Trophoblast cell (in vitro differentiated cells and primary cell): ENCODE measurements around the gene PRMT1.
"Not testable (repeated sequence)": the region's sequence is repeated elsewhere in the genome, so short reads cannot be mapped to it uniquely, and the experiment has no call there.

ENCODE experiments used
- DNase-seq, 2 donors: peaks; one replicate each; pipeline ENCODE4 v3.0.0-alpha.2; 2016
- H2AFZ ChIP-seq: 2 replicates; pipeline ENCODE4 v1.6.1; 2013; ENCODE audit warnings: low read length, moderate library complexity, mild to moderate bottlenecking; ENCODE audit not compliant: insufficient read depth, poor library complexity
- H2AK5ac ChIP-seq: 2 replicates; pipeline ENCODE4 v1.6.1; 2013; ENCODE audit warnings: mild to moderate bottlenecking, low read length
- H2BK120ac ChIP-seq: 2 replicates; pipeline ENCODE4 v1.6.1; 2013; ENCODE audit warnings: low read length, mild to moderate bottlenecking, moderate library complexity; ENCODE audit not compliant: insufficient read depth, poor library complexity
- H2BK12ac ChIP-seq: 2 replicates; pipeline ENCODE4 v1.6.1; 2013; ENCODE audit warnings: mild to moderate bottlenecking, low read length, moderate library complexity
- H2BK5ac ChIP-seq: 2 replicates; pipeline ENCODE4 v1.6.1; 2013; ENCODE audit warnings: low read length, low read depth, moderate library complexity, mild to moderate bottlenecking; ENCODE audit not compliant: poor library complexity
- H3K14ac ChIP-seq: 2 replicates; pipeline ENCODE4 v1.6.1; 2013; ENCODE audit warnings: mild to moderate bottlenecking, low read length
- H3K18ac ChIP-seq: 2 replicates; pipeline ENCODE4 v1.6.1; 2013; ENCODE audit warnings: mild to moderate bottlenecking, low read length
- H3K23ac ChIP-seq: 2 replicates; pipeline ENCODE4 v1.6.1; 2013; ENCODE audit warnings: low read length
- H3K27ac ChIP-seq: 2 replicates; pipeline ENCODE4 v1.5.1; 2013; ENCODE audit warnings: low read depth, mild to moderate bottlenecking, inconsistent platforms, low read length, moderate library complexity
- H3K27me3 ChIP-seq: 2 replicates; pipeline ENCODE4 v1.6.1; 2013; ENCODE audit warnings: inconsistent platforms, mild to moderate bottlenecking, low read length, moderate library complexity; ENCODE audit not compliant: insufficient read depth
- H3K36me3 ChIP-seq, 2 experiments: 1 replicate in 1 of 2; 2 replicates in 1 of 2; pipeline ENCODE4 v1.6.1; 2013; ENCODE audit warnings: low read length in 2 of 2, mild to moderate bottlenecking in 2 of 2, moderate library complexity in 1 of 2; ENCODE audit not compliant: insufficient read depth in 2 of 2, control insufficient read depth in 1 of 2
- H3K4ac ChIP-seq: 2 replicates; pipeline ENCODE4 v1.6.1; 2013; ENCODE audit warnings: low read depth, mild to moderate bottlenecking, low read length, moderate library complexity
- H3K4me1 ChIP-seq, 2 experiments: 1 replicate in 1 of 2; 2 replicates in 1 of 2; pipeline ENCODE4 v1.6.1; 2013; ENCODE audit warnings: low read length in 2 of 2, mild to moderate bottlenecking in 2 of 2, moderate library complexity in 1 of 2; ENCODE audit not compliant: insufficient read depth in 2 of 2, control insufficient read depth in 1 of 2
- H3K4me2 ChIP-seq: 2 replicates; pipeline ENCODE4 v1.6.1; 2013; ENCODE audit warnings: inconsistent platforms, mild to moderate bottlenecking, low read length, moderate library complexity
- H3K4me3 ChIP-seq: 2 replicates; pipeline ENCODE4 v1.5.1; 2013; ENCODE audit warnings: mild to moderate bottlenecking, low read depth, low read length, inconsistent platforms
- H3K79me1 ChIP-seq: one replicate; pipeline ENCODE4 v1.6.1; 2013; ENCODE audit warnings: low read length
- H3K79me2 ChIP-seq: 2 replicates; pipeline ENCODE4 v1.6.1; 2013; ENCODE audit warnings: low read length, mild to moderate bottlenecking; ENCODE audit not compliant: control insufficient read depth, insufficient read depth, poor library complexity
- H3K9ac ChIP-seq: 2 replicates; pipeline ENCODE4 v1.6.1; 2013; ENCODE audit warnings: mild to moderate bottlenecking, low read length
- H3K9me3 ChIP-seq: 2 replicates; pipeline ENCODE4 v1.6.1; 2013; ENCODE audit warnings: low read depth, mild to moderate bottlenecking, control low read depth, inconsistent platforms, low read length; ENCODE audit not compliant: insufficient read depth
- H4K12ac ChIP-seq: 2 replicates; pipeline ENCODE4 v1.6.1; 2013; ENCODE audit warnings: low read depth, mild to moderate bottlenecking, low read length, moderate library complexity
- H4K8ac ChIP-seq: 2 replicates; pipeline ENCODE4 v1.6.1; 2013; ENCODE audit warnings: low read depth, mild to moderate bottlenecking, low read length, moderate library complexity
- H4K91ac ChIP-seq: one replicate; pipeline ENCODE4 v1.6.1; 2013; ENCODE audit warnings: low read depth, mild to moderate bottlenecking, low read length, moderate library complexity
- WGBS: extraction: QIAGEN DNeasy Blood & Tissue Kit; methylation state at CpG from one replicate; pipeline ENCODE4 v1.1.7; 2013; ENCODE audit warnings: missing lambda C conversion rate; ENCODE audit not compliant: insufficient read length, insufficient coverage; ENCODE audit errors: extremely low coverage; 5-methylcytosine and 5-hydroxymethylcytosine counted together

The PRMT1 gene

GRCh38 chr19:49718991-49719390, 41.9 kb downstream of the PRMT1 start:
- Histone ChIP-seq H3K27me3 (no peaks in the 10 kb centered on the region), H3K18ac (no peak overlapping the region), H3K9ac (no peak overlapping the region), H2BK5ac (no peak overlapping the region), H4K91ac (no peak overlapping the region), H3K4ac (no peak overlapping the region), H3K79me2 (no peaks in the 10 kb centered on the region), H3K36me3 (no peaks in the 10 kb centered on the region), H3K23ac (no peak overlapping the region), H4K12ac (no peak overlapping the region), H3K14ac (no peak overlapping the region), H3K4me1 (no peaks in the 10 kb centered on the region), H3K9me3 (no peaks in the 10 kb centered on the region), H2BK12ac (no peak overlapping the region), H3K79me1 (no peaks in the 10 kb centered on the region), H3K4me3 (no peak overlapping the region), H2BK120ac (no peak overlapping the region), H2AK5ac (no peak overlapping the region), H2AFZ (no peak overlapping the region), H3K4me2 (no peak overlapping the region), H3K27ac (no peak overlapping the region), H4K8ac (peak overlapping the region; percentile 45)
- 100% methylated on average over 1 of the region's 6 CpGs for WGBS
- no peak for DNase-seq

- H2AFZ ChIP-seq, H3K9me3 ChIP-seq, H2BK120ac ChIP-seq, H3K79me1 ChIP-seq, H3K4me1 ChIP-seq, H3K4me3 ChIP-seq, H3K79me2 ChIP-seq, H3K27me3 ChIP-seq, H3K27ac ChIP-seq, H2BK5ac ChIP-seq, H3K14ac ChIP-seq, H4K91ac ChIP-seq, H3K36me3 ChIP-seq, H2AK5ac ChIP-seq, H4K8ac ChIP-seq, H3K18ac ChIP-seq, H3K23ac ChIP-seq, H4K12ac ChIP-seq, H3K9ac ChIP-seq, H3K4me2 ChIP-seq, H3K4ac ChIP-seq, H2BK12ac ChIP-seq, DNase-seq: not testable (repeated sequence)
- WGBS = no CpG with 5 or more reads among the region's 22 CpGs
Measured at GRCh38 chr19:49719420-49719819, 42.3 kb downstream of the PRMT1 start.

GRCh38 chr19:49727217-49728030, 50.4 kb downstream of the PRMT1 start:
- no peaks in the 10 kb centered on the region for H3K79me2 ChIP-seq
- H3K4me2 ChIP-seq = no peak overlapping the region
- H3K36me3 ChIP-seq = no peaks in the 10 kb centered on the region
- H3K23ac ChIP-seq = no peak overlapping the region
- H3K27me3 ChIP-seq = no peaks in the 10 kb centered on the region
- H3K9me3 ChIP-seq = no peaks in the 10 kb centered on the region
- H3K9ac ChIP-seq = no peak overlapping the region
- WGBS = no CpG with 5 or more reads among the region's 23 CpGs
- no peak overlapping the region for H3K27ac ChIP-seq
- H3K18ac ChIP-seq = no peak overlapping the region
- no peak for DNase-seq
- H2BK12ac ChIP-seq = no peak overlapping the region
- no peaks in the 10 kb centered on the region for H3K79me1 ChIP-seq
- H4K12ac ChIP-seq = no peak overlapping the region
- no peak overlapping the region for H3K4me3 ChIP-seq
- no peak overlapping the region for H3K4ac ChIP-seq
- H2AK5ac ChIP-seq = no peak overlapping the region
- no peak overlapping the region for H4K91ac ChIP-seq
- H2BK5ac ChIP-seq = no peak overlapping the region
- no peak overlapping the region for H3K14ac ChIP-seq
- no peak overlapping the region for H2AFZ ChIP-seq
- H3K4me1 ChIP-seq = no peaks in the 10 kb centered on the region
- no peak overlapping the region for H4K8ac ChIP-seq
- no peak overlapping the region for H2BK120ac ChIP-seq

- H2BK5ac ChIP-seq = no peak overlapping the region
- no peak overlapping the region for H3K23ac ChIP-seq
- H3K27me3 ChIP-seq = no peaks in the 10 kb centered on the region
- DNase-seq = no peak
- no peak overlapping the region for H2AK5ac ChIP-seq
- WGBS = no CpG with 5 or more reads among the region's 5 CpGs
- H3K9me3 ChIP-seq = no peaks in the 10 kb centered on the region
- H3K4ac ChIP-seq = no peak overlapping the region
- no peak overlapping the region for H4K12ac ChIP-seq
- no peak overlapping the region for H3K4me3 ChIP-seq
- no peak overlapping the region for H3K14ac ChIP-seq
- no peak overlapping the region for H3K4me2 ChIP-seq
- no peak overlapping the region for H3K9ac ChIP-seq
- H4K91ac ChIP-seq = no peak overlapping the region
- no peak overlapping the region for H2BK120ac ChIP-seq
- no peak overlapping the region for H2BK12ac ChIP-seq
- H3K27ac ChIP-seq = no peak overlapping the region
- no peak overlapping the region for H3K18ac ChIP-seq
- H3K4me1 ChIP-seq = no peaks in the 10 kb centered on the region
- no peaks in the 10 kb centered on the region for H3K36me3 ChIP-seq
- H4K8ac ChIP-seq = no peak overlapping the region
- H2AFZ ChIP-seq = no peak overlapping the region
- H3K79me2 ChIP-seq = no peaks in the 10 kb centered on the region
- H3K79me1 ChIP-seq = no peaks in the 10 kb centered on the region
Measured at GRCh38 chr19:49730166-49730565, 53.1 kb downstream of the PRMT1 start.
